GM23248 (cell line): Measurements from ENCODE around the gene TCEAL5. TPM values are rescaled to one million over a fixed set of nuclear protein-coding genes. Genes with fewer than 3 reads are reported as not detected.
"Not testable (repeated sequence)": the region's sequence is repeated elsewhere in the genome, so short reads cannot be mapped to it uniquely, and the experiment has no call there.

Source experiments
- DNase-seq: peaks from one replicate; pipeline ENCODE4 v3.0.0-alpha.2; 2015
- H2AFZ ChIP-seq: fragments of 200-600 bp; sonication (generic); 2 replicates; pipeline ENCODE4 v1.6.1; 2016; ENCODE audit warnings: antibody characterized with exemption
- H3F3A ChIP-seq: fragments of 200-600 bp; sonication (generic); 2 replicates; pipeline ENCODE4 v1.6.1; 2016; ENCODE audit warnings: mild to moderate bottlenecking, antibody characterized with exemption, mixed run types; ENCODE audit not compliant: insufficient read depth
- H3K27ac ChIP-seq: fragments of 200-600 bp; sonication (generic); 2 replicates; pipeline ENCODE4 v1.5.1; 2016; ENCODE audit warnings: mild to moderate bottlenecking
- H3K27me3 ChIP-seq: fragments of 200-600 bp; sonication (generic); replicated peaks from 2 replicates; pipeline ENCODE4 v1.6.1; 2016; ENCODE audit warnings: mild to moderate bottlenecking; ENCODE audit not compliant: insufficient read depth
- H3K36me3 ChIP-seq: fragments of 200-600 bp; sonication (generic); 2 replicates; pipeline ENCODE4 v1.6.1; 2016; ENCODE audit warnings: low read depth, mild to moderate bottlenecking
- H3K4me1 ChIP-seq: fragments of 200-600 bp; sonication (generic); 2 replicates; pipeline ENCODE4 v1.6.1; 2016; ENCODE audit warnings: mild to moderate bottlenecking; ENCODE audit not compliant: insufficient read depth
- H3K4me2 ChIP-seq: fragments of 200-600 bp; sonication (generic); one replicate; pipeline ENCODE4 v1.6.1; 2016; ENCODE audit warnings: mild to moderate bottlenecking; ENCODE audit not compliant: unreplicated experiment
- H3K4me3 ChIP-seq: fragments of 200-600 bp; sonication (generic); 2 replicates; pipeline ENCODE4 v1.5.1; 2016; ENCODE audit warnings: mild to moderate bottlenecking
- H3K79me2 ChIP-seq: fragments of 200-600 bp; sonication (generic); 2 replicates; pipeline ENCODE4 v1.6.1; 2016; ENCODE audit warnings: mild to moderate bottlenecking; ENCODE audit not compliant: insufficient read depth
- H3K9ac ChIP-seq: fragments of 200-600 bp; sonication (generic); 2 replicates; pipeline ENCODE4 v1.6.1; 2016; ENCODE audit warnings: mild to moderate bottlenecking
- H3K9me2 ChIP-seq: fragments of 200-600 bp; sonication (generic); 2 replicates; pipeline ENCODE4 v1.6.1; 2016; ENCODE audit warnings: mixed run types, mild to moderate bottlenecking, moderate library complexity; ENCODE audit not compliant: insufficient read depth
- H3K9me3 ChIP-seq: fragments of 200-600 bp; sonication (generic); one replicate; pipeline ENCODE4 v1.6.1; 2017; ENCODE audit warnings: low read depth
- H4K20me1 ChIP-seq: fragments of 200-600 bp; sonication (generic); 2 replicates; pipeline ENCODE4 v1.6.0; 2016; ENCODE audit not compliant: insufficient read depth
- EZH2 ChIP-seq: fragments of 200-600 bp; sonication (generic); IDR thresholded peaks from 2 replicates; pipeline ENCODE4 v1.6.1; 2018; ENCODE audit warnings: antibody characterized with exemption, mild to moderate bottlenecking; ENCODE audit not compliant: insufficient read depth, poor library complexity, severe bottlenecking
- EZH2phosphoT487 ChIP-seq: fragments of 200-600 bp; sonication (generic); IDR thresholded peaks from 2 replicates; pipeline ENCODE4 v1.6.1; 2018; ENCODE audit warnings: antibody characterized with exemption, moderate library complexity, mild to moderate bottlenecking, low read depth; ENCODE audit not compliant: insufficient read depth
- WGBS, 2 experiments: methylation state at CpG; one replicate each; pipeline ENCODE4 v1.1.6; 2015 to 2017; ENCODE audit warnings: low lambda C conversion rate in 2 of 2, low coverage in 1 of 2; ENCODE audit errors: missing lambda C conversion rate in 2 of 2; 5-methylcytosine and 5-hydroxymethylcytosine counted together
- in situ Hi-C: fragments of 300-500 bp; cut with MboI; formaldehyde crosslinking; loops from 2 replicates; pipeline ENCODE4 v1.15.0; 2020
- polyA plus RNA-seq: library from polyadenylated mRNA; unstranded; fragments of >200 nt; fragmentation: Nextera tagmentation; extraction: Ambion mirVana; gene quantifications from 2 replicates; pipeline ENCODE4 v1.2.1, GENCODE V29; 2016
- total RNA-seq: library from RNA; depleted of rRNA; stranded (reverse); fragments of >200 nt; shearing (Covaris generic); gene quantifications from 2 replicates; pipeline ENCODE4 v1.2.3, GENCODE V29; 2014; rRNA removed

TCEAL5 gene, protein sequence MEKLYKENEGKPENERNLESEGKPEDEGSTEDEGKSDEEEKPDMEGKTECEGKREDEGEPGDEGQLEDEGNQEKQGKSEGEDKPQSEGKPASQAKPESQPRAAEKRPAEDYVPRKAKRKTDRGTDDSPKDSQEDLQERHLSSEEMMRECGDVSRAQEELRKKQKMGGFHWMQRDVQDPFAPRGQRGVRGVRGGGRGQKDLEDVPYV
- not detected in 2 replicates for total RNA-seq
- not detected in 2 replicates for polyA plus RNA-seq

DNA sequence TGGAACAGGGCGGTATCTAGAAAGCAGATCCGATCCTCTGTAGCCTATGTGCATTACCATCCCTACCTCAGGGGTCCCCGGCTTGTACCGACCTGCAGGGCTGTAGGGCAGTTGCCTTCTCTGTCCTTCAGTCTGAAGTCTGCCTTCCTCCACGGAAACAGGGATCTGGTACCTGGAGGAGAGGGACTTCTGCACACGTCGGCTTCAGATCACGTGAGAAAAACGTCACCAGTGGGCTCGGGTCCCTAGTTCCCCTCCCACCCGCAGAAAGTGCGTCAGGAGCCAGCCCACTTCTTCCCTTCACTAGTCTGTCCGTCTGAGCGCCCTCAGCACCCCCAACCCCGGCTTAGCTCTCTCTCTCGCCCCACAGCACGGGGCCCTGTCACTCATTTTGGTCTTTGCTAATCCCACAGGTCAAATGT, at the start of gene TCEAL5:
Gene TCEAL5 (minus strand): TSS at position 170 of the 422 bp plus-strand sequence. CDS start 2,187 bp downstream, outside the sequence.
- no peaks in the 10 kb centered on the region for H3F3A ChIP-seq
- H2AFZ ChIP-seq, result no peak within 1 kb of the TSS
- H3K4me3 ChIP-seq, result no peak within 1 kb of the TSS
- H3K9ac ChIP-seq, result no peak within 1 kb of the TSS
- H3K4me2 ChIP-seq, result no peak within 1 kb of the TSS
- no peaks in the 10 kb centered on the region for H3K4me1 ChIP-seq
- no peaks in the 10 kb centered on the region for H3K79me2 ChIP-seq
- no peaks in the 10 kb centered on the region; the same call in 1 of the 2 replicates for H3K27me3 ChIP-seq
- peak; percentile 53 for TF ChIP-seq EZH2
- TF ChIP-seq EZH2phosphoT487, result no peak
- no peaks in the 10 kb centered on the region for H3K9me3 ChIP-seq
- H3K36me3 ChIP-seq, result no peaks in the 10 kb centered on the region
- no peaks in the 10 kb centered on the region for H4K20me1 ChIP-seq
- in situ Hi-C loops, result no loop called here
- no peak within 1 kb of the TSS for H3K27ac ChIP-seq
- no peaks in the 10 kb centered on the region for H3K9me2 ChIP-seq
- 22 to 25% methylated on average over 8 to 12 of the region's 17 CpGs for WGBS, 2 experiments
- no peak for DNase-seq

DNA sequence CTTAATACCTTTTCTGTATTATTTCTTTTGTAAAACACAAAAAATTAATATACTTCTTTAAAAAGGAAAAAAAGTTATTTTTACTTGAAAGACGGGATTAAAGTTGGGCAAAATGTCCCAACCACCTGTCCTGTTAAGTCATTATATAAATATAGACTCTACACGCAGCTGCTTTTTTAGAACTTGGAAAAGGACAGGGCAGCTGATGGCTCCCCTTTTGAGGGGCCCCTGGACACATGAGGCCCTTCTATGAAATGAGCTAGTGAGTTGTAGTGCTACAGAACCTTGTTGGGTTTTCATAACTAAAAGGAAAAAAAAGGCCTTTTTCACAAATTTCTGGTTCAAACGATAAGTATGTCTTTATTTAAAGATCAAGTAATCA, 34.8 kb upstream of the TCEAL5 start:
- Histone ChIP-seq H3K27me3 (no peaks in the 10 kb centered on the region), H3K4me2 (no peak overlapping the region), H2AFZ (no peak overlapping the region), H3K4me1 (no peaks in the 10 kb centered on the region), H4K20me1 (no peaks in the 10 kb centered on the region), H3K4me3 (no peak overlapping the region), H3K79me2 (no peaks in the 10 kb centered on the region), H3K9me3 (no peaks in the 10 kb centered on the region), H3K9me2 (no peaks in the 10 kb centered on the region), H3K9ac (no peak overlapping the region), H3F3A (no peaks in the 10 kb centered on the region), H3K36me3 (no peaks in the 10 kb centered on the region), H3K27ac (no peak overlapping the region)
- TF ChIP-seq EZH2phosphoT487 (no peak), EZH2 (no peak)
- DNase-seq, result no peak
- 62 to 71% methylated on average over 3 of the region's 3 CpGs for WGBS, 2 experiments
- in situ Hi-C loops, result no loop called here

DNA sequence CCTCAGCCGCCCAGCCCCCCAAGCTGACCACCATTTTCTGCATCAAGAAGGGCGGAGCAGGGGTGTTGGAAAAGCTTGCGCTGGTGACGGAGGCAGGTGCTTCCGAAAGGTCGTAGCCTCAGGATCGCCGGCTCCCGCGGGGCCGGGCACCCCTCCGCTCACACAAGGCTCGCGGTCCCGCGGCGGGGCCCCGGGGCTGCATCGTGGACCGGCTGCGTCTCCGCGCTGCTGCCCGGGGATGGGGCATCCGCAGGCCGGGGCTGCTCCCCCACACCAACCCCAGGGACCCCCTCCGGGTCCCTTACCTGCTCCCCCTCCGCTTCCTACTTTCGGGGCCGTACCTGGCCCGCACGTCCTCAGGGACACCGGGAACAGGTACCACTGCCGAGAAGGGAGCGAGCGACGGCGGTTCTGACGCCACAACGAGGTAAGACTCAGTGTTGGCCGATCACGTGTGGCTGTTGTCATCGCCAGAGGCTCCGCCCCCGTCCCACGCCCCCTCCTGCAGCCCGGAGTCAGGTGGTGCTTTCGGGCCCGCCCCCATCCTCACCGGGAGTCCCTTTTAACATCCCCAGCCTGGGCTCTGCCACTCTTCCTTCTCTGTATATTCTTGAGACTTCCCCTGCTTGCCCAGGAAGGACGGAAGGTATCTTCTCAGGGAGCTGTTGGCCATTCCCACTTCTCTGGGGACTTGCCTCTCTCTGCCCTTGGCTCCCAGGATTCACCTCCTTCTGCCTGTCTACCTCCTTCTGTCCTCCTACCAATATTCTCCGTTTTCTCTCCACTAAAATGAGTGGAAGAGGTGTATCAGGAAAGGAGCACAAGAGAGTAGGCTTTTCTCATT, 34.2 kb upstream of the TCEAL5 start, which contains the start of gene BEX2:
Gene BEX2 (minus strand): TSS at position 436 of the 844 bp plus-strand sequence. CDS start 1,014 bp downstream, outside the sequence.
- Histone ChIP-seq H3K4me3 (peak within 1 kb of the TSS; percentile 52), H3K36me3 (no peaks in the 10 kb centered on the region), H3K9me2 (no peaks in the 10 kb centered on the region), H3K4me2 (peak within 1 kb of the TSS; percentile 61), H2AFZ (peak within 1 kb of the TSS; percentile 62), H3K79me2 (no peaks in the 10 kb centered on the region), H3K9me3 (no peaks in the 10 kb centered on the region), H3F3A (no peaks in the 10 kb centered on the region), H3K27me3 (no peaks in the 10 kb centered on the region), H3K4me1 (no peaks in the 10 kb centered on the region), H3K27ac (no peak within 1 kb of the TSS), H3K9ac (no peak within 1 kb of the TSS), H4K20me1 (no peaks in the 10 kb centered on the region)
- no peak for TF ChIP-seq EZH2
- TF ChIP-seq EZH2phosphoT487, result no peak
- DNase-seq, result peak; percentile 40
- 9 to 13% methylated on average over 13 to 25 of the region's 52 CpGs for WGBS, 2 experiments
- in situ Hi-C loops, result no loop called here

DNA sequence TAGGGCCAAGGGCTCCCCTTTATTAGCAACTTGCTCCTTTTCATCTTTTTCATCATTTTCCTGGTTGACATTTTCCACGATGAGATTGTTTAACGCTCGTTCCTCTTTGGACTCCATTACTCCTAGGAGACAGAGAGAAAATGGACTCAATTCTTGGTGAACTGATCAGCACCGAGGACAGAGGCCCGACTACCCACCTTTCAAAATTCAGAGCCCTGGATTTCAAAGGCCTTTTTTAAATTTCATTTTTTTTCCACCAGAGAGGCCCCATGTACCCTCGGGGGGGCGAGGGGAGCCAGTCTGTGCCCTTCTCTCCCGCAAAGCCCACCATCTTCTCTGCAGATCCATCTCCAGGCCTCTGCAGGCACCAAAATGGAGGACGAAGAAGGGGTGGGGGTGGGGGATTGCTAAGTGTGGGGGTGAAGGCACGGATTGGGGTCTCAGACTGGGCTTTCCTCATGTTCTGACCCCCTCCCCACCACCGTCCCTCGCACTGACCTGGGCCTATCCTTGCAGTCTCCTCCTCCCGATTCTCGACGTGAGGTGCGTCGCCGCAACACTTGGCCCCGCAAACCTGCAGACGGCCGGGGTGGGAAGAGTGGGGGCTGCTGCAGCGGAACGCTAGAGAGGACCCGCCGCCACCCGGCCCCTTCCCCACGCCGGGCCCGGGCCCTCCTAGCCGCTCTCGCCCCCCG, 33.5 kb upstream of the TCEAL5 start:
- no peak overlapping the region for H3K9ac ChIP-seq
- no peaks in the 10 kb centered on the region for H3K9me2 ChIP-seq
- TF ChIP-seq EZH2phosphoT487 (no peak), EZH2 (no peak)
- no peaks in the 10 kb centered on the region for H3F3A ChIP-seq
- peak overlapping the region; percentile 61 for H3K4me2 ChIP-seq
- no peaks in the 10 kb centered on the region for H3K36me3 ChIP-seq
- H3K9me3 ChIP-seq, result no peaks in the 10 kb centered on the region
- H3K27me3 ChIP-seq, result no peaks in the 10 kb centered on the region
- H4K20me1 ChIP-seq, result no peaks in the 10 kb centered on the region
- WGBS, 2 experiments, result 29 to 55% methylated on average over 5 to 19 of the region's 32 CpGs
- in situ Hi-C loops, result no loop called here
- no peaks in the 10 kb centered on the region for H3K79me2 ChIP-seq
- H2AFZ ChIP-seq, result no peak overlapping the region
- H3K27ac ChIP-seq, result no peak overlapping the region
- no peaks in the 10 kb centered on the region for H3K4me1 ChIP-seq
- H3K4me3 ChIP-seq, result peak overlapping the region; percentile 52; the same call in 1 of the 2 replicates
- no peak for DNase-seq

- H3K4me2 ChIP-seq, H3K9ac ChIP-seq, H4K20me1 ChIP-seq, DNase-seq, H3K4me1 ChIP-seq, H3K27ac ChIP-seq, H3F3A ChIP-seq, H2AFZ ChIP-seq, H3K36me3 ChIP-seq, H3K4me3 ChIP-seq, H3K9me3 ChIP-seq, H3K27me3 ChIP-seq, in situ Hi-C loops, H3K79me2 ChIP-seq, H3K9me2 ChIP-seq: not testable (repeated sequence)
- 69 to 75% methylated on average over 4 of the region's 4 CpGs for WGBS, 2 experiments
Observed at GRCh38 chrX:103305666-103306065, 29.1 kb upstream of the TCEAL5 start.
